HG03442 (cell line): ENCODE results near the gene CST11.
"Not testable (repeated sequence)": the region's sequence is repeated elsewhere in the genome, so short reads cannot be mapped to it uniquely, and the experiment has no call there.

Experiments
- ATAC-seq: cut with Tn5 transposase; IDR thresholded peaks from one replicate; pipeline ENCODE4 v1.9.1; 2021; ENCODE audit warnings: mild to moderate bottlenecking, moderate library complexity; ENCODE audit not compliant: unreplicated experiment

The CST11 gene, protein sequence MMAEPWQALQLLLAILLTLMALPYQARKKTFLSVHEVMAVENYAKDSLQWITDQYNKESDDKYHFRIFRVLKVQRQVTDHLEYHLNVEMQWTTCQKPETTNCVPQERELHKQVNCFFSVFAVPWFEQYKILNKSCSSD

GRCh38 chr20:23452776-23453175, at the start of gene CST11:
Gene CST11 (minus strand): TSS chr20:23452876. CDS start chr20:23452811, 65 bp downstream.
- ATAC-seq = no peak

DNA sequence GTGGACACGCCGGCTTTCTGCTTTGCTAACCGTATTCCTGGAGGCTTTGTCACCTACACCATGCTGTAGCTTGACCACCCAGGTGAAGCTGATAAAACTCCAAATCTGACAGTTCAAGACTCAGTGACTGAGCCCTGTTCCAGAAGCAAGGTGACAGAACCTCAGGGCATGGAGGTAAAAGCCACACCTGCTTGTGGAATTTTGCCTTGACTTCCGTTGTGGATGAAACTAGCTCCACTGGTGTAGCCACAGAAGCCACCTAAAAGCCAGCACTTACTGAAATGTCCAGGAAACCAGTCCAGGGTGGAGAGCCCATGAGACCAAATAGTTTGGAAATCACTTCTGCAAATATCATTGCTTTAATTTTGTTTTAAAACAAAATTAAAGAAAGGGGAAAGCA, 49.2 kb upstream of the CST11 start:
- no peak for ATAC-seq

DNA sequence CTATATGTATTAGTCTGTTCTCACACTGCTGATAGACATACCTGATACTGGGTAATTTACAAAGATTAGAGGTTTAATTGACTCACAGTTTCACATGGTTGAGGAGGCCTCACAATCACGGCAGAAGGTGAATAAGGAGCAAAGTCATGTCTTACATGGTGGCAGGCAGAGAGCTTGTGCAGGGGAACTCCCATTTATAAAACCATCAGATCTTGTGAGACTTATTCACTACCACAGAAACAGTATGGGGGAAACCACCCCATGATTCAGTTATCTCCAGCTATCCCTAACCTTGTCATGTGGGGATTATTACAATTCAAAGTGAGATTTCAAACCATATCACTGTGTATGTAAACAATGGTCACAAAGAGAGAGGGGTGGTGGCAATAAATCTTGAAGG, 44.9 kb upstream of the CST11 start:
- no peak for ATAC-seq

DNA sequence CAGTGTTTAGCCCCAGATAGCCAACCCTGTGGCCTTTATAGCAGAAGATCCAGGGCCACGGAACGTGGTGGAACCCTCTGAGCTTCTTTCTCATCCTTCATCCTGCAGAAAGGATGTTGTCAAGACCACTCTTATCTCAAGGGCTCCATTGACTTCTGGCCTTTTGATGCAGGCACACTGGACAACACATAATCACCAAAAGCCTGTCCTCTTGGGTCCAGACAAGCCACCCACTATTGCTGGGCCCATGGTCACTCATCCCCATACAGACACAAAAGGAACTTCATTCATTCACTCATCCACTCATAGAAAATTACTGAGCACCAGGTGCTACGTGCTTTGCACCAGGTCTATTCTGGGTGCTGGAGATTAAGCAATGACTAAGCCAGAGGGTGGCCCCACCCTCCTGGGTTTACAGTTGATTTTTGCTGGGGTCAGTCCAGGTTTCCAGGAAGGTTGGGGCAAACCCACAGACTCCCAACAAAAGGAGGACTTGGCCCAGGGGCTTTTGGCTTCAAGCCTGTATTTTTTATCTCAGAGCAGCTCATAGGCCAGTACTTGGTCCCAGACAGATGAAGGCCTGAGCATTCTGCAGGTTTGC, 40.6 kb upstream of the CST11 start:
- ATAC-seq = no peak

DNA sequence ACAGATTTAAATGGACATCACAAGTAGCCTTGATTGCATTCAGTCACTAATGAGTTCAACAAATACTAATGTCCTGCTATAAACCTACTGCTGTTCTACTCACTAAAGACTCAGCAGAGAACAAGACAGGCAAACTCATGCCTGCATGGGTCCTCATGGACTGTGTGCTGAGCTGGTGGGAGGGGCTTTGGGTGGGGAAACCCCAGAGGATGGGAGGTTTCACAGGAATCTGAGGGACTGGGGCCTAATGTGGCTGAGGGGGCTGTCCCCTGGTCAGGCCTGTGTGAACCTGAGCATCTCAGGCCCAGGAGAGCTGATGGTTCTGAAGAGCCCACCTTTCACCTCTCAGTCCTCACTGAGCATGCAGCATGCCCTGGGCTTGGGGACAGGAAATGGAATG, 39.6 kb upstream of the CST11 start:
- ATAC-seq = no peak

DNA sequence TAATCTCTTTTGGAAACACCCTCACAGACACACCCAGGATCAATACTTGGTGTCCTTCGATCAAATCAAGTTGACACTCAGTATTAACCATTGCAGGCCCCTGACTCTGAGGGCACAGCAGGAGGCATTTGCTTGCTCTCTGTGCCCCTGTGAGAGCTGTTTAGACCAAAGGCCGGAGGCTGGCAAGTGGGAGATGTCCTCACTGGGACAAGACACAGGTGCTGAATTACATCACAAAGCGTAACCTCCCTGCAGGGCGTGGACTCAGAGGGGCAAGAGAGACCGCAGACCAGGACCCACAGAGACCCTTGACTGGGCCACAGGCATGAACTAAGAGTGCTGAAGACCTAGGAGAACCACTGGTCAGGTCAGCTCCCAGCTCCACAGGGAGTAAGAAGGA, 38.1 kb upstream of the CST11 start, which contains the start of gene CST8:
TSS of gene CST8 (plus strand) at position 301 of the 400 bp plus-strand sequence. CDS start 551 bp downstream, outside the sequence.
- ATAC-seq = no peak

DNA sequence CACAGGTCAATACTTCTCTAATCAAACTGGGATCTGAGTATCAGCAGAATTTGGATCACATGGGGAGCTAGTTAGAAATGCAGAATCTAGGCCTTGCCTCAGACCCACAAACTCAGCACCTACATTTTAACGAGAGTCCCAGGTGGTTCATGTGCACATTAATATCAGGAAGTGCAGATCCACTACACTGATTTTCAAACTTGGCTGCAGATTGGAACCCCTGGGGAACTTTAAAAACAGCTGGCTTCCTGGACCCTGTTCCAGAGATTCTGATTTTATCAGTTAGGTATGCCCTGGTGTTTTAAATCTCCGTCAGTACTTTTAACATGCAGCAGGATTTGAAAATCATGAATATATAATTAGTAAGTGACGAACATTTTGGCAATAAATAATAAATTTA, 36.3 kb upstream of the CST11 start:
- no peak for ATAC-seq

GRCh38 chr20:23488470-23488869, 35.8 kb upstream of the CST11 start:
- ATAC-seq = no peak

DNA sequence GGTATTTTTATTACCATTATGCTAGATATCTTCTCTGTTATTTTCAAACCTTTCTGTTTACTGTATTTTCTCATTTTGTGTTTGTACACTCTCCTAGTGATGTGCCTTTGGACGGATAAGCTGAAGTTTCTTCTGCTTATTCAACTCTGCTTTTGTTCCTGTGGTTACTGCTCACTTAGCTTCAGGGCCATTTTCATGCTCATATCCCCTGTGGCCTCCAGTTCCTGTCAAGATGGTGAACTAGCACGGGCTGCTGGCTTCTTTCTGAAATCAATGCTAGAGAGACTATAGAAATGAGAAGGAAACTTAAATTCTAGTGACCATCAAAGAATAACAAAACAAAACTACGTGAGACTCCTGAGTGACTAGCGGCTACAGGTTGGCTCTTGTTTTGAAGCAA, 31.4 kb upstream of the CST11 start:
- ATAC-seq = no peak

- no peak for ATAC-seq
Measured at GRCh38 chr20:23482138-23482537, 29.5 kb upstream of the CST11 start.

GRCh38 chr20:23479043-23479442, 26.4 kb upstream of the CST11 start:
- no peak for ATAC-seq

DNA sequence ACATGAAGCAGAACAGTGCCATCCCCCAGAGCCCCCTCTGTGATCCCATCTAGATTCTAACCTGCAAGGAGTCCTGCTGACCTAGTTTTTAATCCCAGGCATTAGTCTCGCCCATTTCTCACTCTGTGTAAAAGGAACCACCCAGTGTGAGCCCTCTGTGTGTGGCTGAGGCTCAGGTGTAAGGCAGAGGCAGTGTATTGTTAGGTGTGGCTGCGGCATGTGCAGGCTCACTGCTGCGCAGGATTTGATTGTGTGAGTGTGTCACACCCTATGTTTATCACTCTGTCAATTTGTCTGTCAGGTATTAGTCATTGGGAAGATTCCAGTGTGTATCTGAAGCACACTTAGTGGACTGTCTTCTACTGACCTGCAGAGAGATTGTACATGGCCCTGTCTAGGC, 24.5 kb upstream of the CST11 start:
- no peak for ATAC-seq

GRCh38 chr20:23476015-23476754, 23.5 kb upstream of the CST11 start:
- ATAC-seq = no peak

DNA sequence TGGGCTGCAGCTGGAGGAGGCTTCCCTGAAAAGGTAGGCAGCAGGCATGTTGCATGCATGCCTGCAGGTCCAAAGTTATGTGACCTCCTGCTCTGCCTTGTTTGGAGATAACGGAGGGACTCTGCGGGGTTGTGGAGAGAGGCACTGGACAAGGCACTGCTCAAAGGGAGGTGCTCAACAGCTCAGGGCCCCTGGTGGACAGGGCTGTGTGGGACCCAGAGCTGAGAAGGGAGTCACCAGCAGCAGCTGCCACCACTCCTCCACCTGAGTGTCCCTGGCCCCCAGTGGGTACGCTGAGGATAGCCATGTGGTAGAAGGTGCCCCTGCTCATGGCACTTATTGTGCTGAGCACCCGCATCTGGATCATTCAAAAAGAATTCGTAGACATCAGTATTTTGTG, 22.7 kb upstream of the CST11 start:
- ATAC-seq = no peak

DNA sequence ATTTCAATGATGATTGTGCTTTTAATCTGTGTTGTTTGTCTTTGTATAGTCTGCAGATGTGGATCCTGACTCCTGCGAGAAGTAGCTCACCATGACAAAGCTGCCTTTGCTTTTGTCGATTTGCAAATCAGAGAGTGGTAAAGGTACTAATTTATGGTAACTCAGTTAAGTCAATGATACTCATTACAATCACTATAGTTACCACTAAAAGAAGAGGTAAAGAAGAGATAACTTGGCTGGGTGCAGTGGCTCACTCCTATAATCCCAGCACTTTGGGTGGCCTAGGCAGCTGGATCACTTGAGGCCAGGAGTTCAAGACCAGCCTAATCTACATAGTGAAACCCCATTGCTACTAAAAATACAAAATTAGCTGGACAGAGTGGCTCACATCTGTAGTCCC, 20.6 kb upstream of the CST11 start:
- not testable (repeated sequence) for ATAC-seq

- not testable (repeated sequence) for ATAC-seq
Measured at GRCh38 chr20:23472306-23472705, 19.6 kb upstream of the CST11 start.

GRCh38 chr20:23466961-23467360, 14.3 kb upstream of the CST11 start:
- not testable (repeated sequence) for ATAC-seq

- no peak for ATAC-seq
Measured at GRCh38 chr20:23461180-23461579, 8.5 kb upstream of the CST11 start.

DNA sequence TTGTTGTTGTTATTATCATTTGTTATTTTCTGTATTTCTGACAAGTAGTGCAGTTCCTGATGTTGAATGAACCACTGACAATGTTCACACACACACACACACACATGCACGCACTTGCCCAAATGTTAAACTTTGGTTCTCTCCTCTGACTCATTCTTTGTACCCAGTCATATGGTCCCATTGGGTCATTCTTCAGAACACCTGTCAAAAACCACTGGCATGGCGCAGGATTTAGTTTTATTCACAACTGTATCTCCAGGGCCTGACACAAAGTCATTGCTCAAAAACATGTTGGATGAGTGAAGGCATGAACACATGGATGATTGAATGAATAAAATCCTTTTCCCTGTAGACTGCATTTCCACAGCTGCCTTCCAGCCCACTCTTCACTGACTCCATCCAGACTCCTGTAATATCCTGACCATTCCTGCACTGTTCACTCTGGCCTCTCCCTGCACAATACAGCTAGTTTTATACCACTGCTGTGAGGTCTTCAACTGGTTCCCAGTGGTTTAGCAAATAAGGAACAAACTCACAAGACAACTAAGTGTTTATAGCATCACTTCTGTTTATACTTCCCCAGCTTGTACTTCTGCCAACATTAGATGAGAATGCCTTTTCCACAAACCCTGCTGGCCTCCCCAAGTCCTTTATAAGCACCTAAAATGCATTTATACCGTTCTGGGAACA, 6.9 kb upstream of the CST11 start:
- no peak for ATAC-seq

DNA sequence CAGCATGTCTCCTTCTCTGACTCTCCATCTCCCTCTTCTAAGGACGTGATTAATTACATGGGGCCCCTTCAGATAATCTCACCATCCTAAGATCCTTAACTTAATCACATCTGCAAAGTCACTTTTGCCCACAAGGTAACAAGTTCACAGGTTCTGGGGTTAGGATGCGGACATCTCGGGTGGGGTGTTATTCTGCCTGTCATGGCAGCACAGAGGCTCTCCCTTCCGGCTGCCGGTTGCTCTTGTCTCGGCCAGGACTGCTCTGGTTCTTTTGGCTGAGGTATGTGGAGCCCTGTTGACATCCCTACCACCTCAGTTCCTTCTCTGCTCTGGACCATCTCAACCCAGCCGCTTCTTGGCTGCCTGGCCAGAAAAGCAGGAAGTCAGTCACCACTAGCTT, 4.2 kb upstream of the CST11 start:
- no peak for ATAC-seq

DNA sequence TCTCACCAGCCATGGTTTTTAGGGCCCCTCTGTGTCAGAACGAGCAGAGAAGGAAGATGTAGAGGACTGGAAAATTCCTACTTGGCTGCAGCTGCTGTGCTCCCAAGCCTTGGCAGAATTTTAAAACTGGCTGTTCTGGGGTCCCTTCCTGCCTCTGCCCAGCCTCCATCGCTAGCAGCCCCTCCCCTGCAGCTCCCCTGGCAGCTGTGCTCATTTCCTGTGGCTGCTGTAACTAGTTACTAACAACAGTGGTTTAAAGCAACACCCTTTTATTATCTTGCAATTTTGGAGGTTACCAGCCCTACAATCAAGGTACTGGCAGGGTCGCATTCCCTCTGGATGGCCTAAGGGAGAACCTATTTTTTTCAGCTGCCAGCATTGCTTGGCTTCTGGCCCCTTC, 3.7 kb upstream of the CST11 start:
- ATAC-seq = no peak

DNA sequence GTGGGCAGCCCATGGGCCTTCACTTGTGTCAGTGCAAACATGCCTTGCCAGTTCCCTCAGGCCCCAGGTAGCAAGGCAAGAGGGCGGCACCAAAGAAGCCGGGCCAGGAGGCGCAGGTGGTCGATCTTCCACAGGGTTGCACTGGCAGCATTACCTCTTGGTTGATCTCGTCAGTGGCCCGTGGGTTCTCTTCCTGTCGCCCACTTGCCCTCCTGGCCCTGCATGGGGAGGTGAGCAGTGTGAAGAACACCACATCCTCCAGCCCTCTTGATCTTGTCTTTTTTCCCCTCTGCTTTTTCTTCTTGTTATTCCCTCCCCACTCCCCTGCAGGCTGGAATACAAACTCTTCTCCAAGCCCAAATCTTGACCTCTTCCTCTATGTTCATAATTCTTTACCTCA, 3.0 kb upstream of the CST11 start:
- no peak for ATAC-seq
